ENCODE measurements around the gene SPESP1.

DNA sequence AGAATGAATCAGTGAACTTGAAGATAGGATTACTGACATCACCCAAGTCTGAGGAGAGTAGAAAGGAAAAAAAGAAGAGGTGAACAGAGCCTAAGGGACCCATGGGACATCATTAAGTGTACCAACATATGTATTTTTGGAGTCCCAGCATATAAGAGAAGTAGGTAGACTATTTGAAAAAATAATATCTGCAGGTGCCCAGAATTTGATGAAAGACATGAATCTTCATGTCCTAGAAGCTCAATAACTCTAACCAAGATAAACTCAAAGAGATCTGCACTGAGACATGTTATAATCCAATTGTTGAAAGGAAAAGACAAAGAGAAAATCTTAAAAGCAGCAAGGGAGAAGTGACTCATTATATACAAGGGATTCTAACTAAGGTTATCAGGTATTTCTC, 39.0 kb downstream of the SPESP1 start:
- TF ChIP-seq, protein P1, sequence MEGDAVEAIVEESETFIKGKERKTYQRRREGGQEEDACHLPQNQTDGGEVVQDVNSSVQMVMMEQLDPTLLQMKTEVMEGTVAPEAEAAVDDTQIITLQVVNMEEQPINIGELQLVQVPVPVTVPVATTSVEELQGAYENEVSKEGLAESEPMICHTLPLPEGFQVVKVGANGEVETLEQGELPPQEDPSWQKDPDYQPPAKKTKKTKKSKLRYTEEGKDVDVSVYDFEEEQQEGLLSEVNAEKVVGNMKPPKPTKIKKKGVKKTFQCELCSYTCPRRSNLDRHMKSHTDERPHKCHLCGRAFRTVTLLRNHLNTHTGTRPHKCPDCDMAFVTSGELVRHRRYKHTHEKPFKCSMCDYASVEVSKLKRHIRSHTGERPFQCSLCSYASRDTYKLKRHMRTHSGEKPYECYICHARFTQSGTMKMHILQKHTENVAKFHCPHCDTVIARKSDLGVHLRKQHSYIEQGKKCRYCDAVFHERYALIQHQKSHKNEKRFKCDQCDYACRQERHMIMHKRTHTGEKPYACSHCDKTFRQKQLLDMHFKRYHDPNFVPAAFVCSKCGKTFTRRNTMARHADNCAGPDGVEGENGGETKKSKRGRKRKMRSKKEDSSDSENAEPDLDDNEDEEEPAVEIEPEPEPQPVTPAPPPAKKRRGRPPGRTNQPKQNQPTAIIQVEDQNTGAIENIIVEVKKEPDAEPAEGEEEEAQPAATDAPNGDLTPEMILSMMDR (IDR thresholded peaks at IDR 0.05): no peak
- no peak for TF ChIP-seq POLR2A (IDR thresholded peaks at IDR 0.05)

Data from prostate gland (tissue), 2 donors.